KOPT-K1 (cell line): ENCODE data around the gene ERGIC1.

Experiments
- H3K27ac ChIP-seq: fragments of 200-600 bp; sonication (generic); 2 replicates; pipeline ENCODE4 v1.5.1; 2016; ENCODE audit warnings: antibody characterized with exemption, mild to moderate bottlenecking, low read depth, low read length; ENCODE audit not compliant: poor library complexity, severe bottlenecking
- H3K36me3 ChIP-seq: fragments of 200-600 bp; sonication (generic); 2 replicates; pipeline ENCODE4 v1.5.1; 2017; ENCODE audit warnings: antibody characterized with exemption, mild to moderate bottlenecking, low read length, moderate library complexity; ENCODE audit not compliant: insufficient read depth
- H3K9me3 ChIP-seq: fragments of 200-600 bp; sonication (generic); 2 replicates; pipeline ENCODE4 v1.5.1; 2017; ENCODE audit warnings: antibody characterized with exemption, low read length, mild to moderate bottlenecking; ENCODE audit not compliant: insufficient read depth, poor library complexity, severe bottlenecking

ERGIC1 gene

GRCh38 chr5:172869691-172870090, 35.6 kb downstream of the ERGIC1 start:
- Histone ChIP-seq H3K9me3 (no peaks in the 10 kb centered on the region), H3K36me3 (peaks cover 61% of the 10 kb centered on the region), H3K27ac (no peak overlapping the region)

DNA sequence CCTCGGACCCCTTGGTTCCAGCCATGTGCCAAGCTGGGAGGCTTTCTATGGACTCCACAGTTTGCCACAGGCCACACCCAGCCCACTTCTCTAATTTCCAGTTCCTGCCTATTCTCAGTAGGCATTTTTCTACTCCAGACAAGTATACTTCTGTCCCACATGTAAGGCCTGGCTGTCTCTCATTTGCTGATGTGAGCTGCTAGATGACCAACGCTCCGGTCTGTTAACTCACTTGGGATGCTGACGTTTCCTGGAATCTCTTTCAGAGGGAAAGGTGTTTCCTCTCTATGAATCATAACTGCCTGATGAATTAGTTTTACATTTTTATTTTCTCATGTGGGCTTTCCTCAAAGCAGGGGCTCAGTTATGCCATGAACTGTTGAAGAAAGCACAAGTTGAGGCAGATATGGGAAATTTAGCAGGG, 36.3 kb downstream of the ERGIC1 start:
- Histone ChIP-seq H3K27ac (no peak overlapping the region), H3K36me3 (peaks cover 60% of the 10 kb centered on the region), H3K9me3 (no peaks in the 10 kb centered on the region)

DNA sequence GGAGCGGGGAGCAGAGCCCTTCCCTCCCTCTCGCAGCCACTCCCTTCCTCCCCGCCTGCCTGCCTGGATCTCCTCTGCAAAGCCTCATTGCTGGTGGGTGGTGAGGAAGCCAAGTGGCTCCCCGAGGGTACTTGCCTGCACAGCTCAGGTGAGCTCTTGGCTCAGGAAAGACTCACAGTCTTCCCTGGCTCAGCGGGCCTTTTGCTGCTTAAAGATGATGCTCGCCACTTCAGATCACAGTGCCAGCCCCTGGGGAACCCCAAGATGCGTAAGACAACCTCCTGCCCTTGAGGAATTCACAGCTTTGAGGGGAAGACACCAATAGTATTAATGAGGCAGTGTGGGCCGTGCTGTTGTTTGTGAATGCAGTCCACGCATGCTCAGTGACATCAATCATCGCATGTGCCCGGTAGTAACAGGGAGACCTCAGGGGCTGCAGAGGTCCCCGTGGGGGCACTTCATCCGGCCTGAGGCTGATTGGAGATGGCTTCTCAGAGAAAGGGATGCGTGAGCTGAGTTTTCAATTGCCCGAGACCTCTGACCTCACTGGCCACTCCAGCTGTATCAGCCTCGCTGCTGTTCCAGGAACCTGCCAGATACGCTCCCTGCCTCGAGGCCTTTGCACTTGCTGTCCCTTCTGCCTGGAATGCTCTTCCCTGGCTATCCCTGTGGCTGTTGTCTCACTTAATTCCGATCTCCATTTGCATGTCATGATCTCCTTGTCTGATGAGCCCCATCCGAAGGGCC, 36.8 kb downstream of the ERGIC1 start:
- no peak overlapping the region for H3K27ac ChIP-seq
- peaks cover 60% of the 10 kb centered on the region for H3K36me3 ChIP-seq

DNA sequence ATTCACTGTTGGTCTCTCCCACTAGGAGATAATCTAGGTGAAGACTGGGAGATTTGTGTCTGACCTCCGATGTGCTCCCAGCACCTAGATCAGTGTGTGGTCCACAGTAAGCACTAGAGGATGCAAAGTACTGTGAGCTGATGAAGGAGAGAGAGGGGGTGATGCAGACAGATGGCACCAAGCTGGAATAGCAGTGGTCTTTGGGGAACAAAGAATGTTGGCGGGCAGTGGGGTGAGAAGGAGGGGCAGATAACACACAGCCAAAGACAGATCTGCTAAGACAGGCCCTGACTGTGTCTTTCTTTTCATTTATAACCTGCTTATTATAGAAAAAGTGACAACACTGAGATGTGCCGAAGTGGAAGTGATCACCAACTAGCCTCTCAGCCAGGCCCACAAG, 37.5 kb downstream of the ERGIC1 start:
- peaks cover 56% of the 10 kb centered on the region for H3K36me3 ChIP-seq
- no peak overlapping the region for H3K27ac ChIP-seq
- no peaks in the 10 kb centered on the region for H3K9me3 ChIP-seq

More for the DNA sequence above, 36.8 kb downstream of the ERGIC1 start:
- no peaks in the 10 kb centered on the region for H3K9me3 ChIP-seq

GRCh38 chr5:172871982-172872381, 37.9 kb downstream of the ERGIC1 start:
- H3K9me3 ChIP-seq: no peaks in the 10 kb centered on the region
- H3K36me3 ChIP-seq: peaks cover 56% of the 10 kb centered on the region
- no peak overlapping the region for H3K27ac ChIP-seq

GRCh38 chr5:172872997-172873491, 39.0 kb downstream of the ERGIC1 start:
- Histone ChIP-seq H3K27ac (no peak overlapping the region), H3K9me3 (no peaks in the 10 kb centered on the region), H3K36me3 (peaks cover 54% of the 10 kb centered on the region)

- no peak overlapping the region for H3K27ac ChIP-seq
- H3K36me3 ChIP-seq: peaks cover 54% of the 10 kb centered on the region
- H3K9me3 ChIP-seq: no peaks in the 10 kb centered on the region
Measured at GRCh38 chr5:172873513-172873912, 39.5 kb downstream of the ERGIC1 start.

DNA sequence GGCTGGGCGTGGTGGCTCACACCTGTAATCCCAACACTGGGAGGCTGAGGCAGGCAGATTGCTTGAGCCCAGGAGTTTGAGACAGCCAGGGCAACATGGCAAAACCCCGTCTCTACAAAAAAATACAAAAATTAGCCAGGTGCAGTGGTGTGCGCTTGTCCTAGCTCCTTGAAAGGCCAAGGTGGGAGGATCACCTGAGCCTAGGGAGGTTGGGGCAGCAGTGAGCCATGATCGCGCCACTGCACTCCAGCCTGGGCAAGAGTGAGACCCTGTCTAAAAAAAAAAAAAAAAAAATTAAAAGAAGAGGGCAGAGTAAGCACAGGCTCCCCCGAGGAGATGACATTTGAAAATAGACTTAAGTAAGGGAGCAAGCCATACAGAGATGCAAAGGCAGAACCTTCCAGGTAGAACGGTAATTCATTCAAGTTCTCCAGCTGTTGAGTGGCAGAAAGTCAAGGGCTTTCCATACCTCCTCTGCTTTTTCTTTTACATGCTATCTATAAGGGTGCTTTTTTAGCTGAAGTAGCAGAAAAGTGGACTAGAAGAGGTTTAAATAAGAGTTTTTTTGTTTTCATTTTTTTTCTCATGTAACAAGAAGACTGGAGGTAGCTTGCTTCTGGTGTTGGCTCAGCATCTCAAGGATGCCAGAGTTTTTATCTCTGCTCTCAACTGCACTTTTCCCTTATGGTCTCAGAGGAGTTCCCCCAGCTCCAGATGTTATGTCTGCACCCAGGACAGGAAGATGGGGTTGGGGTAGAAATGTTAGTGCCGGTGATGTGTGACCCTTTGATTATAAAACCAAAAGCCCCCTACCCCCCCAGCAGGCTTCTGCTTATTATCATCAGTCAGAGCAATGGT, 40.8 kb downstream of the ERGIC1 start:
- H3K9me3 ChIP-seq: no peaks in the 10 kb centered on the region
- no peak overlapping the region for H3K27ac ChIP-seq
- peaks cover 54% of the 10 kb centered on the region for H3K36me3 ChIP-seq

GRCh38 chr5:172875505-172876279, 41.6 kb downstream of the ERGIC1 start:
- Histone ChIP-seq H3K27ac (peak overlapping the region; percentile 12), H3K9me3 (no peaks in the 10 kb centered on the region), H3K36me3 (peaks cover 53% of the 10 kb centered on the region)

- Histone ChIP-seq H3K36me3 (peaks cover 50% of the 10 kb centered on the region), H3K9me3 (no peaks in the 10 kb centered on the region), H3K27ac (no peak overlapping the region)
Measured at GRCh38 chr5:172876578-172876977, 42.5 kb downstream of the ERGIC1 start.

DNA sequence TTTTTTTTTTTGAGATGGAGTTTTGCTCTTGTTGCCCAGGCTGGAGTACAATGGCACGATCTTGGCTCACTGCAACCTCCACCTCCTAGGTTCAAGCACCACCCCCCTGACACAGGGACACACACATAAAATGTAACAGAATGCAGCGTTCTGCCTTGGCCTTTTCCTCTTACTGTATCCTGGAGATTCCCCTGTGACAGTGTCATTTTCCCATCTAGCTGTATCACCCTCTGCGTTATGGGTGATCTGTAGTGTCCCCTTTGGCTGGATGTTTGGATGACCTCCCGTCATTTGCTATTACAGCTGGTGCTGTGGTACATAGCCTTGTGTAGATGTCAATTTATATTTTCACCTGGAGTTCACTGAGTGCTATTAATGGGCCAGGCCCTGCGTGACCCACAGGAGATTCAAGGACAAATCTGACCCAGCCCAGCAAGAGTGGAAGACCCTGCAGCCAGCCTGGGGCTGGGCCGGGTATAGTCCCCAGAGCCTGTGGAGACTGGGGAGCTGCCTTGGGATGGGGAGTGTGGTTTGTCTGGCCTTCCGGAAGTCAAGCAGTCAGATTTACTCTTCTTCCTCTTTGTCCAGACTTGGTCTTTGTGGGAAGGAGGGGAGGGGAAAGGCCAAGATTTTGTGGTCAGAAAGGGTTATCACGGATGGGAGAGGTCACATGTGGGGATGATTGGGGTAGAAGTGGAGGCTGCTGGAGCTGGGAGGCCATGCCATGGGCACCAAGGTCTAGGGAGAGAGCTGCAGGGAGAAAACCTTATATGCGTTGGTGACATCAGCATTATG, 43.6 kb downstream of the ERGIC1 start:
- no peak overlapping the region for H3K27ac ChIP-seq
- H3K36me3 ChIP-seq: peaks cover 53% of the 10 kb centered on the region
- no peaks in the 10 kb centered on the region for H3K9me3 ChIP-seq

DNA sequence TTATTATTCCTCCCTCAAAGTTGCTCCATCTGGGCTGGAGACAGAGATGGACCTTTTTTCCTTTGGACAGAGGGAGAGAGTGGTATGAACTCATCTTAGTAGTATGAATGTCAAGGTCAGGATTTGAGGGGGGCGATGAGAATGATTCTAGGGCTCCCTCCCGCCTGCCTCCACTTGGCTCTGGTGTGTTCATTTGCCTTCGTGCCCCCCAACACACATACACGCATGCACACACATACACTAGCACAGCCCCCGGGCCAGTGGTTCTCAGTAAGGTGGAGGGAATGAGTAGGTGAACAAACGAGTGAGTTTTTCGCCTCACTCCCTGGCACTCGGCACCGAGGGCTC, 44.5 kb downstream of the ERGIC1 start:
- no peaks in the 10 kb centered on the region for H3K9me3 ChIP-seq
- peaks cover 61% of the 10 kb centered on the region for H3K36me3 ChIP-seq
- no peak overlapping the region for H3K27ac ChIP-seq

- Histone ChIP-seq H3K36me3 (peaks cover 67% of the 10 kb centered on the region), H3K27ac (no peak overlapping the region), H3K9me3 (no peaks in the 10 kb centered on the region)
Measured at GRCh38 chr5:172878933-172879752, 45.1 kb downstream of the ERGIC1 start.
